ENCODE data around the gene ARHGEF7.

DNA sequence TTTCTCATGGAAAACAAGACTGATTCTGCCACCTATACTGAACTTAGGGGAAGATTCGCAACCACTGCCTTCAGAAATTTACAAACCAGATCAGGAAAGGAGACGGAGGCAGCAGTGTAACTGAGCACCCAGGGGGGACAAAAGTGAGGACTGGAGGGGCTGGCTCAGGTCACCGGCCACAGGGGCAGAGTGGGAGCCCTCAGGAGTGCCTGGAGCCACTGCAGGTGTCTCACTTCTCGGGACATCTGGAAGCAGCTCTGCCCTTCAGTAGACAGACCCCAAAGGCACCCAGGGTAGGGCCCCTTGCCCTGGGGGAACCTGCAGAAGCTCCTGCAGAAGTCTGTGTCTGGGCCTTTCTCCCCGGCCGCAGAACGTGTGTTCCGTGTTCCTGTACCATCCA is 5.8 kb downstream of the ARHGEF7 start:
- TF ChIP-seq, protein P1, sequence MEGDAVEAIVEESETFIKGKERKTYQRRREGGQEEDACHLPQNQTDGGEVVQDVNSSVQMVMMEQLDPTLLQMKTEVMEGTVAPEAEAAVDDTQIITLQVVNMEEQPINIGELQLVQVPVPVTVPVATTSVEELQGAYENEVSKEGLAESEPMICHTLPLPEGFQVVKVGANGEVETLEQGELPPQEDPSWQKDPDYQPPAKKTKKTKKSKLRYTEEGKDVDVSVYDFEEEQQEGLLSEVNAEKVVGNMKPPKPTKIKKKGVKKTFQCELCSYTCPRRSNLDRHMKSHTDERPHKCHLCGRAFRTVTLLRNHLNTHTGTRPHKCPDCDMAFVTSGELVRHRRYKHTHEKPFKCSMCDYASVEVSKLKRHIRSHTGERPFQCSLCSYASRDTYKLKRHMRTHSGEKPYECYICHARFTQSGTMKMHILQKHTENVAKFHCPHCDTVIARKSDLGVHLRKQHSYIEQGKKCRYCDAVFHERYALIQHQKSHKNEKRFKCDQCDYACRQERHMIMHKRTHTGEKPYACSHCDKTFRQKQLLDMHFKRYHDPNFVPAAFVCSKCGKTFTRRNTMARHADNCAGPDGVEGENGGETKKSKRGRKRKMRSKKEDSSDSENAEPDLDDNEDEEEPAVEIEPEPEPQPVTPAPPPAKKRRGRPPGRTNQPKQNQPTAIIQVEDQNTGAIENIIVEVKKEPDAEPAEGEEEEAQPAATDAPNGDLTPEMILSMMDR (IDR thresholded peaks at IDR 0.05) = no peak
- TF ChIP-seq POLR2A (IDR thresholded peaks at IDR 0.05) (no peak), EP300 (IDR thresholded peaks at IDR 0.05) (no peak)
